ENCODE data around the gene ENKD1.

The ENKD1 gene

DNA sequence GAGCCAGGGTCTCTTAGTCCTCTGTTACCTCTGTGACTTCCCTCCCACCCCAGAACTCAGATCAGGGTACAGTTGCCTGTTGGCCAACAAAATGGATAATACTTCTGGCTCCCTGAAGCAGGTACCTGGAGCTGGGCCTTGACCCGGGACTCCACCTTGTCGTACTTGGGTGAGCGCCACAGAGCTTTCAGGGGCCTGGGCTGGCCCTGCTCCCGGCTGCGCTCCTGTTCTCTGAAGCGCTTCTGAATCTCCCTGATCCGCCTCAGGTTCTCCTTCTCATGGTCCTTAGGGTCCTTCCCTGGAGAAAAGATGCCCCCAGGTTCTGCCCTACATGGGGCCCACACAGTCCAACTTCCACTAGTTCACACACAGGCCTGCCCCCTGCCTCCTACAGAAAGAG, 1.7 kb downstream of the ENKD1 start:
- no peak overlapping the region for H3K4me3 ChIP-seq (ENCODE audit: low read depth, low read length)
- DNase-seq (ENCODE audit: low read depth), result no peak

DNA sequence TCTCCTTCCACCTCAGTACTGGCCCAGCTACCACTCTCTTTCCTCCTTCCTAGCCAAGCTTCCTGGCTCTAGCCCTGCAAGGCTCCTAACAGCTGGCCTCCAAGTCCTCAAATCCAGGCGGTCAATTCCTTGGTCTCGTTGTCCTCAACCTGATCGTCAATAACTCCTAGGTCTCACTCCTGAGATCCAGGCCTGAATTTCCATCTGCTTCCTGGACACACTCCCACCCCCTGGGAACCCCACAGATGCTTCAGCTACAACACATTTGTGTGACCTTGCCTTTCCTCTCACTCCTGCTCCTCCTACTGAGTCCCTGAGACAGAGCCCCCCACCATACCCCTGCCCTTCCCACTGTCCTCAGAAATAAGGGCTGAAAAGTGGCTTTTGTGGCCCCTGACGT, 2.3 kb downstream of the ENKD1 start:
- no peak for DNase-seq (ENCODE audit: low read depth)
- no peak overlapping the region for H3K4me3 ChIP-seq (ENCODE audit: low read depth, low read length)

DNA sequence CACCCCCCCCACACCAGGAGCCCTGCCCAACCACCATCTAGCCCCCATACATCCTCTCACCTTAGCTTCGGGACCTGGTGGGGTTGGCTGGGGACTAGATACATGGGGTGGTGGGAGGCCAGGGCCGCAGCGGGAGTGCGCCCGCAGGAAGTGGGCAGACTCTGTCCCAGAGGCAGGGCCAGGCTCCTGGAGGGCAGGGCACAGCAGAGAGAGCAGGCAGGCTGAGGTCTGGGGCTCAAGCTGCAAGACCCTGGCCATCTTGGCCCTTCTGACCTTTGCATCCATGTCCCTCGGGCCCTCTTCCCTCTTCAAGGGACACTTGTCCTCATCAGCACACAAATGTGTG, 2.7 kb downstream of the ENKD1 start:
- no peak overlapping the region for H3K4me3 ChIP-seq (ENCODE audit: low read depth, low read length)
- DNase-seq (ENCODE audit: low read depth), result no peak

DNA sequence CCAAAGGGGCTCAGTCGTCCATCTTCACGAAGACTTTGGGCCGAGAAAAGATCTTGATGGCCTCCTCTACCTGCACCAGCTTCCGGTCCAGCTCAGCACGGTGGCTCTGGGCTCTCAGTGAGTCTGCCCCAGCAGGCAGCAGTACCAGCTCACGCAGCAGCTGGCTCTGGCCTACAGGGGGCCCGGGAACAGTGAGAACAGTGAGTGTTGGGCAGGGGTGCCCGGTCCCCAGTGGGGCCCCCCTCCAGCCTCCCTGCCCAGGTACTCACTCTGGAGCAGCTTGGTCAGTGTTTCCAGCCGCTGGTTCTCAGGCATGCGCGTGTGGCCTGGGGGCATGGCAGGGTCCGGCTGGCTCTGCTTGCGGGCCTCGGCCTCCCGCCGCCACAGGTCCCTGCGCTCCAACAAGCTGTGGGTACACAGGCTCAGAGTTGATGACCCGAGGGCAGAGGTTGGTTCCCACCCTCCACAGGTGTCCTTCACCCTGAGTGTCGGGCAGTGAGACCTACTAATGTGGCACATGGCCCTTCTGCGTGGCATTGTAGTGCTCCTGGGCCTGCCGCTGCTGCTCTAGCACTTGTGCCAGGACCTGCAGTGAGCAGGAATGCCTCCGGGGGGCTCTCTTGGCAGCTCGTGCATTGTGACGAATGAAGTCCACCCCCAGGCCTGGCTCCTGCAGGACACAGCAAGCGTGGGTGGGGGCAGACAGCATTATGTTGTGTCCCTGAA, 3.2 kb downstream of the ENKD1 start:
- no peak overlapping the region for H3K4me3 ChIP-seq (ENCODE audit: low read depth, low read length)
- DNase-seq (ENCODE audit: low read depth), result no peak

DNA sequence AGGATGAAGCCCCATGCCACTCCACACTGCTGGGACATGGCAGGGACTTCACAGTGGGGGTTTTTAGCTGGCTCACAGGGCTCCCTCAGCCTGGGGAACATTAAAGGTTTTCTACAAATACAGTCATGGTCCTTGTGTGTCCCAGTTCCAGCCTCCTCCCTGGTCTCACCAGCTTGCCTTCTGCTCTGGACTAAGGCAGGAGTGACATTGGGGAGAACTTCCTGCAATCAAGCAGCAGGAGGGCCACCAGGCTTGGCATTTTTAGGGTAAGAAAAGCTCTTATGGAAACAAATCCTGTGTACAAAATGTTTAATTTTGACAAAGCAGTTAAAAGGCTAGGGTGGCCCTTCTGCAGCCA, 3.9 kb downstream of the ENKD1 start:
- no peak overlapping the region for H3K4me3 ChIP-seq (ENCODE audit: low read depth, low read length)
- no peak for DNase-seq (ENCODE audit: low read depth)

DNA sequence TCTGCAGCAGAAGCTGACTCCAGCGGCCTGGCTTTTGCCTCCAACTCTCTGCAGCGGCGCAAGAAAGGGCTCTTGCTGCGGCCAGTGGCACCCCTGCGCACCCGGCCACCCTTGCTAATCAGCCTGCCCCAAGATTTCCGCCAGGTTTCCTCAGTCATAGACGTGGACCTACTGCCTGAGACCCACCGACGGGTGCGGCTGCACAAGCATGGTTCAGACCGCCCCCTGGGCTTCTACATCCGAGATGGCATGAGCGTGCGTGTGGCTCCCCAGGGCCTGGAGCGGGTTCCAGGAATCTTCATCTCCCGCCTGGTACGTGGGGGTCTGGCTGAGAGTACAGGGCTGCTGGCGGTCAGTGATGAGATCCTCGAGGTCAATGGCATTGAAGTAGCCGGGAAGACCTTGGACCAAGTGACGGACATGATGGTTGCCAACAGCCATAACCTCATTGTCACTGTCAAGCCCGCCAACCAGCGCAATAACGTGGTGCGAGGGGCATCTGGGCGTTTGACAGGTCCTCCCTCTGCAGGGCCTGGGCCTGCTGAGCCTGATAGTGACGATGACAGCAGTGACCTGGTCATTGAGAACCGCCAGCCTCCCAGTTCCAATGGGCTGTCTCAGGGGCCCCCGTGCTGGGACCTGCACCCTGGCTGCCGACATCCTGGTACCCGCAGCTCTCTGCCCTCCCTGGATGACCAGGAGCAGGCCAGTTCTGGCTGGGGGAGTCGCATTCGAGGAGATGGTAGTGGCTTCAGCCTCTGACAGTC, 4.5 kb downstream of the ENKD1 start:
- H3K4me3 ChIP-seq (ENCODE audit: low read depth, low read length), result no peak overlapping the region
- DNase-seq (ENCODE audit: low read depth), result no peak

DNA sequence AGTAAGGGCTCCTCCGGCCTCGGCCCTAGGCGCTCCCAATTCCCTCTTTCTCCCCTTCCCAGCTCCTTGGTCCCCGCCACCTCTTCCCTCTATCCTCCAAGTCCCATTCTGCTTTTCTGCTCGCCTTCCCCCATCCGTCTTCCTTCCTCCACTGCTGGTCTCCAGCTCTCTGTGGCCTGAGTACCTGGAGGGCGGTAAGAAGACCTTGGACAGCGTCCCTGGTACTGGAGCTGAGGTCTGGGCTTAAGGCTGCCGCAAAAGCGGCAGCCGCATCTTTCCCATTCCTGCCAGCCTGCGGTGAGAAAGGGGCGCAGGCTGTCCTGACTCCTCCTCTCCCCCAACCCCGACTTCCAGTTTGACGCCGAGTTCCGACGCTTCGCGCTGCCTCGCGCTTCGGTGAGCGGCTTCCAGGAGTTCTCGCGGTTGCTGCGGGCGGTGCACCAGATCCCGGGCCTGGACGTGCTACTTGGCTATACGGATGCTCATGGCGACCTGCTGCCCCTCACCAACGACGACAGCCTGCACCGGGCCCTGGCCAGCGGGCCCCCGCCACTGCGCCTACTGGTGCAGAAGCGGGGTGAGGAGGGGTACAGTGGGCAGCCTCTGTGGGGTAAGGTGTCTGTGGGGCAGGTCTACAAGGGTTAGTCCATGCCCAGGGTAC, 5.3 kb downstream of the ENKD1 start:
- peak overlapping the region; percentile 90 for H3K4me3 ChIP-seq (ENCODE audit: low read depth, low read length)
- DNase-seq (ENCODE audit: low read depth), result no peak

DNA sequence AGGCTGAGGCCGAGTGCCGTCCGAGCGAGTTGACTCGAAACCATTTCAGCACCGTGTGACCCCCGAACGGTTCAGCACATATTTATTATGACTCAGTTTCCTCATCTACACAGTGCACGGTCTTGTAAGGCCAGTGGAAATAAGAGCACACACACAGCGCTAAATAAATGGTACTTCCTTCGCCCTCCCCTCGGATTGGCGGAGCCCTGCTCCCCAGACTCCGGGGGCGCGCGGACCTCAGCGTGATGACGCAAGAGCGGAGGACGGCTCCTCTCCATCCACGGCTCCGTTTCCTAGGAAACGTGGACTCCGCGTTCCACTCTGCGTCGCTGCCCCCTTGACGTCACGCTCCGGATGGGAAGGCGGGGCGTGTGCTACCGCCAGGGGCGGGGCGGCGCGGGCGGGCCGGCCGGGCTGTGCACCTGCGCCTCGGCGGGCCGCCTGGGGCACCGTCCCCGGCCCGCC, 6.0 kb downstream of the ENKD1 start, which contains the start of gene PARD6A:
Gene PARD6A (plus strand): TSS at position 397 of the 465 bp plus-strand sequence. CDS start 79 bp downstream, outside the sequence.
- peak; percentile 88 for DNase-seq (ENCODE audit: low read depth)
- peak within 1 kb of the TSS; percentile 90 for H3K4me3 ChIP-seq (ENCODE audit: low read depth, low read length)

DNA sequence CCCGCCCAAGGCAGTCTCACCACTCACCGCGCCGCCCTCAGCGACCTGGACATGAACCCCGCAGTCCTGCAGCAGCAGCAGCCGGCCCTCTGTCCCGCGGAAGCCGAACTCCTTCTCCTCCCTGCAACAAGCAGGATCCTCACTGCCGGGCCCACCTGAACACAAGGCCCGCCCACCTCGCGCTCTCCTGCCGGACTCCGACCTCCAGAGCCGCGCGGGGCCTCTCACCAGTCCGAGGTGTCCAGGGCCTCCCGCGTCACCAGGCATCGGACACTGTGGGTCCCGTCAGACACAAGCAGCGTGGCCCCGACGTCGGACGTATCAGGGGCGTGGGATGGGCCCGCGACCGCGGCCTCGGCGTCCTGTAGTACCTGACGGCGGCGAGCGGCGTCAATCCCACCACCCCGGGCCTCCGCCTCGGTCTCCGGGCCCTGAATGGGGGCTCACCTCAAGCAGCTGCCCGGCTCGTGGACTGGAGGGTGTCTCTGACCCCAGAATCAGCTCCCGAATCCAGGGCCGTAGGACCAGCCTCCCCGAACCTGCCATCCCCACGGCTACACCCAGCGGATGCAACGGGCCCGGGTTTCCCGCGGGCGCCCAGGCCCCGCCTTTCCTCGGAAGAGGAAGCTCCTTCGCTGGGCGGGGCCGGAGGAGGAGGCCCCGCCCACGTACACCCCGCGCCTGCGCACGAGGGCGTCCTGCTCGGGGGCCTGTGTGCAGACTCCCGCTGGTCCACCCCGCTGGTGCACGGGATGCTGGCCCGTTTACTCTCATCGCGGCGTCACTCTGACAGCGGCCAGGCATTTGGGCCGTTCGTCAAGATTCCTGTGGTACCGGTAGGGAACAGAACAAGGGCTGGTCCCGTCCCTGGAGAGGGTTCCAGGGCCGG, 6.6 kb downstream of the ENKD1 start, which contains the start of gene ACD:
Gene ACD (minus strand): TSS at position 586 of the 889 bp plus-strand sequence. CDS start 40 bp downstream, at position 546.
- H3K4me3 ChIP-seq (ENCODE audit: low read depth, low read length), result peak within 1 kb of the TSS; percentile 90
- DNase-seq (ENCODE audit: low read depth), result peak; percentile 51

DNA sequence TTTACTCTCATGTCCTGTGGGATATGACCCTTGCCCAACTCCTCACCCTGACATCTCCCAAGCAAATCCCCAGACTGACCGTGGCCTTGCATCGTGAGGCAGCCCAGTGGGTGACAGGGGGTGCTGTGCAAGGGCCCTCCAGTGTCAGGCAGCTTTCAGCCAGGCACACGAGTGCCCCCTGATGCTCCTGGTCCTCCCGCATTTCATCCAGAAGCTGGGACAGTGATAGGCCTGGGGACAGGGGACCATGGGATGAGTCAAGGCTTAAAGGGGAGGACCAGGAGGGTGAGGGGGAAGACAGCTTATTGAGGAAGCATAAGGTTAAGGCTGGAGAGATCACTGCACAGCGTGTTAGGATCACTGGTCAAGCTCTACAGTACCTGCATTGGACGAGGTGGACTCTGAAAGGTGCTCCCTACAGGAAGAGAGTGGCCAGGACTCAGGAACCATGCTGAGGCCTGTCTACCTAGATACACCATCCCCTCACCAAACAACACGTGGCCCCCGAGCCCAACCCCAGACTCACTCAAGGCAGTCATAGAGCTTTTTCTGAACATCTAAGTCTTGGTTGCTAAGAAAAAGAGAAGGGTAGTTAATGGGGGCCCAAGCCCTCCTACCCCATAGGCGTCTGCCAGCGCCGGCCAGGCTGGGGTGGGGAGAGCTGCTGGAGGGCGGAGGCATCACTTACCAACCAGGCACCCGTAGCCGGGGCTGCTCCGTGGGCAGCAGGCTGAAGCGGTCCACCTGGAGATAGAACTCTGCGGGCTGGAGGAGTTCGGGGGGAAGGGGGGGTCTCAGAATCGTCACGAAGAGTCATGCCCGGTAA, 7.5 kb downstream of the ENKD1 start:
- H3K4me3 ChIP-seq (ENCODE audit: low read depth, low read length), result peak overlapping the region; percentile 90
- no peak for DNase-seq (ENCODE audit: low read depth)

DNA sequence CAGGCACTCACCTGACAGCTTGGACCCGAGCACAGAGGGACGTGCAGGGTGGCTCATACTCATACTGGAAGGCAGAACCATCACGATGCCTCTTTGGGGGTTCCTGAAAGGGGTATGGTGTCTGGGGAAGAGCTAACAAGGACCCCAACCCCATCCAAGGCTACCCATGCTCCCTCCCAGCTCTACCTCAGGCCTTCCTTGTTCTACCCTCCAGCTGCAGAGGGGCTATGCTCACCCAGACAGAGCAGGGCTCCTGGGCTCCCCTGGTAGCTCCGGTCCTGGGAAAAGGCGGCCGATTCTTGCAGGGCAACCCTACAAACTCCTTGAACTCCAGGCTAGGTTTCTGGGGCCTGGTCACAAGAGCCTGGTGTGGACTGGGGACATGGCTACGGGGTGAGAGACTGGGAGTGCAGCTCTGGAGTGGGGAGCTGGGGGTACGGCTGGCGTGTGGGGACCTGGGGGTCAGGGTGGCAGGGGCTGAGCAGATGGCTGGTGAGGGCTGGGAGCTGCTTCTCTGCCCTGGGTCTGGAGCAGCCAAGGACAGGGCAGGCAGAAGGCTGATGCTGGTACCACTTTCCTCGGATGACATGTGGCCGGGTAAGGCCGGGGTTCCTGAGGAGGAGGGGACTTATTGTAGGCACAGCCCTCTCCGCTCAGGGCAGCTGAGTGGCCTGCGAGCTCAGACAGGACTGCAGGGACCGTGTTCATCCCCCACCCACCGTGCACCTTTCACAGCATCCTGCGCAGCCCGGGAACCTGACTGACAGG, 8.6 kb downstream of the ENKD1 start:
- no peak overlapping the region for H3K4me3 ChIP-seq (ENCODE audit: low read depth, low read length)
- DNase-seq (ENCODE audit: low read depth), result no peak

DNA sequence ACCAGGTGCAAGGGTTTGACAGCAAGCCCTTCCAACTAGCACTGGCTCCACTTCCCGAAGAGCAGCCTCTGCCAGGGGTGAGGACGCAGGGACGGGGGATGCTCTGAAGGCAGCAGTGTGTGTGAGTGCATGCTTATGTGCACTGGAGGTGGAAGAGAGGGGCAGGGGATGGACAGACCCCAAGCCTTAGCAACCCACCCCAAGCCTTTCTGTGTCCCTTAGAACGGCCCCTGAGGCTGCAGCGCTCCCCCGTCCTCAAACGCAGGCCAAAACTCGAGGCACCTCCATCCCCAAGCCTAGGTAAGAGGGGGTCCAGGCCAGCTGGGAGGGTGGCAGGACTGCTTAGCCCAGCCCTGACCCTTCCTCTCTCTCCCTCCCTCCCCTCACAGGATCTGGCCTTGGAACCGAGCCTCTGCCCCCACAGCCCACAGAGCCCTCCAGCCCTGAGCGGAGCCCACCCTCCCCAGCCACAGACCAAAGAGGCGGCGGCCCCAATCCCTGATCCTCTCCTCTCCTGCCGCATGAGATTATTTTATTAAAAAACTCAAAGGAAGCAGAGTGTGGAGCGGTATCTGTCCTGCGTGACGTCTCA, 9.4 kb downstream of the ENKD1 start:
- H3K4me3 ChIP-seq (ENCODE audit: low read depth, low read length), result no peak overlapping the region
- no peak for DNase-seq (ENCODE audit: low read depth)

DNA sequence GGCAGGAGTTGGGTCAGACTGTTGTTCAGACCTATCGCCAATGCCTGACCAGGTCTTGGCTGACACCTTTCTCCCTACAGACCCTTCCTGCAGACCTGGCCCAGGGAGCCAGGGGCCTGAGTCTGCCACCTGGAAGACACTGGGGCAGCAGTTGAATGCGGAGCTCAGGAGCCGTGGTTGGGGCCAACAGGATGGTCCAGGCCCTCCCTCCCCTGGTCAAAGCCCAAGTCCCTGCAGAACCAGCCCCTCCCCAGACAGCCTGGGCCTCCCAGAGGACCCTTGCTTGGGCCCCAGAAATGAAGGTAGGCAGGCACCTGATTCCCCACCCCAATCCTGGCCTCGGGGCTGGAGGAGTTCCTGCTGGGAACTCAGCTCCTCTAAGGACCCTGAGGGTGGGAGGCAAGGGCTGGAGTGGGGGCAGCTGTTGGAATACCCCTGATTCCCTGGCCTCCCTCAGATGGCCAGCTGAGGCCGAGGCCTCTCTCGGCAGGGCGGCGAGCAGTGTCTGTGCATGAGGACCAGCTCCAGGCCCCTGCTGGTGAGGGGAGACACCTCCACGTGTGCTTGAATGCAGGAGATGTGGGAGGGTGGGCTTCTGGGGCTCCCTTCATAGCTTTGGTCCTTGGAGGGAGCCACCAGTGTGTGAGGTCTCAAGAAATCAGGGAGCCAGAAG, 10.1 kb downstream of the ENKD1 start:
- no peak for DNase-seq (ENCODE audit: low read depth)
- no peak overlapping the region for H3K4me3 ChIP-seq (ENCODE audit: low read depth, low read length)

DNA sequence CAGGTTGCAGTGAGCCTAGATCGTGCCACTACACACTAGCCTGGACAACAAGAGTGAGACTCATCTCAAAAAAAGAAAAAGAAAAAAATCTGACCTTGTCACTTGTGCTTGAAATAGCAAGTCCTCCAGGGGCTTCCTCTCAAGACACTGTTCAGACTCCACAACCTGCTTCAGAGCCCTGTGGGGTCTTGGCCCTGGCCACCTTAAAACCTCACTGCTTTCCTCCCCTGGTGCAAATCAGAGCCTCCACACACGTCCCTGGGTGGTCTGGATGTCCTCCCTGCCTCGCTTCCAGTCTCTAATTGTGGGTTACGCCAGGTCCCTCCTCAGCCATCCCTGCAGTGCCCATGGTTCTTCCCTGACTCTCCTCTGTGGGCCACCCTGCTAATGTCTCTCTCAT, 11.2 kb downstream of the ENKD1 start:
- DNase-seq (ENCODE audit: low read depth), result no peak

DNA sequence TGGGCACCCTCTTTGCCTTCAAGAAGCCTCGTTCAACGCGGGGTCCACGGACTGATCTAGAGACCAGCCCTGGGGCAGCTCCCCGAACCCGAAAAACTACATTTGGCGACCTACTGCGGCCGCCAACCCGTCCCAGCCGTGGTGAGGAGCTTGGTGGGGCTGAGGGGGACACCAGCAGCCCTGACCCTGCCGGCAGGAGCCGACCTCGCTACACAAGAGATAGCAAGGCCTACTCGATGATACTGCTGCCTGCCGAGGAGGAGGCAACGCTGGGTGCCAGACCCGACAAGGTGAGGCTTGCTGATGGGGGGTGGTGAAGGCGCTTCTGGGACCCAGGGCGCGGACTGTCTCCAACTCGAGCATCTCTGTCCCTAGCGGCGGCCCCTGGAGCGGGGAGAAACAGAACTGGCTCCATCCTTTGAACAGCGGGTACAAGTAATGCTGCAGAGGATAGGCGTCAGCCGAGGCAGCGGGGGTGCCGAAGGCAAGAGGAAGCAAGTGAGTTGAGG, 12.1 kb downstream of the ENKD1 start:
- no peak overlapping the region for H3K4me3 ChIP-seq (ENCODE audit: low read depth, low read length)
- no peak for DNase-seq (ENCODE audit: low read depth)

More for the DNA sequence above, 11.2 kb downstream of the ENKD1 start:
- no peak overlapping the region for H3K4me3 ChIP-seq (ENCODE audit: low read depth, low read length)

DNA sequence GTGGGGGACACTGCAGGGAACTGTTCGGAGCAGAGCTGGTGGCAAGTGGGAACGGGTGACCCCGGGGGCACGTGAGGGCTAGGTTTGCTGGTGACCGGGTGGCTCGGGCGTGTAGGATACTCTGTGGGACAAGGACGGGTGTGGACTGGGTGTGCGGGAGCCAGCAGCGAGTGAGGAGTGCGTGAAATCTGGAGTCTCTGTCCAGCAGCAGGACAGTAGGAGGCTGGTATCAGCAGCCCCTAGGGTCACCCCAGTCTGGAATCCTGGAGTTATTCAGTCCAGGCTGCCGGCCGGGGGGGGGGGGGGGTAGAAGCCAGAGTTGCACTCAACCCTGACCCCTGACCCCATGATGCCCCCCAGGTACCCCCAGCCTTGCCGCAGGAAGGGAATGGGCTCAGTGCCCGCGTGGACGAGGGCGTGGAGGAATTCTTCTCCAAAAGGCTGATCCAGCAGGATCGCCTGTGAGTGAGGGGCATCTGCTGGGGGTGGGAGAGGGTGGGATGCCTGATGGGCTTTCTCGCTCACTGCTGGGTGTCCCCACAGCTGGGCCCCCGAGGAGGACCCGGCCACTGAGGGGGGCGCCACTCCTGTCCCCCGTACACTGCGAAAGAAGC, 12.7 kb downstream of the ENKD1 start:
- no peak for DNase-seq (ENCODE audit: low read depth)
- peak overlapping the region; percentile 64 for H3K4me3 ChIP-seq (ENCODE audit: low read depth, low read length)

Data from skeletal muscle cell (primary cell).